Calu3 (cell line): ENCODE results near the gene BID. TPM values are rescaled to one million over a fixed set of nuclear protein-coding genes. Genes with fewer than 3 reads are reported as not detected.

ENCODE experiments used
- BruUV-seq: library from RNA; stranded (reverse); fragments of 400-500 nt; replicated peaks from 2 replicates; lab custom pipeline; 2021; lab: Mats Ljungman, UMichigan
- CTCF ChIA-PET: fragments of 300-600 bp; sonication (Branson Sonifier 250); formaldehyde crosslinking; loops from one replicate; lab custom pipeline; 2022; ENCODE audit warnings: antibody characterized with exemption; lab: Charles Lee
- DNase-seq: peaks from one replicate; pipeline ENCODE4 v3.0.0; 2022
- H3K27ac Mint-ChIP-seq: one replicate; pipeline ENCODE4 v1.8.0; 2022; ENCODE audit warnings: mixed read lengths; ENCODE audit not compliant: unreplicated experiment
- H3K27me3 Mint-ChIP-seq: one replicate; pipeline ENCODE4 v1.8.0; 2022; ENCODE audit warnings: mixed read lengths; ENCODE audit not compliant: unreplicated experiment
- H3K36me3 Mint-ChIP-seq: one replicate; pipeline ENCODE4 v1.8.0; 2022; ENCODE audit warnings: mild to moderate bottlenecking, moderate library complexity, mixed read lengths; ENCODE audit not compliant: insufficient read depth, unreplicated experiment
- H3K4me1 Mint-ChIP-seq: one replicate; pipeline ENCODE4 v1.8.0; 2022; ENCODE audit warnings: mild to moderate bottlenecking, low read depth, mixed read lengths; ENCODE audit not compliant: unreplicated experiment
- H3K4me3 Mint-ChIP-seq: one replicate; pipeline ENCODE4 v1.8.0; 2022; ENCODE audit warnings: mild to moderate bottlenecking, low read depth, moderate library complexity, mixed read lengths; ENCODE audit not compliant: unreplicated experiment
- H3K9me3 Mint-ChIP-seq: one replicate; pipeline ENCODE4 v1.8.0; 2022; ENCODE audit warnings: low read depth, mixed read lengths; ENCODE audit not compliant: unreplicated experiment
- intact Hi-C: fragments of 100-400 bp; cut with micrococcal nuclease; formaldehyde crosslinking; loops from one replicate; pipeline ENCODE4 v1.10.0; 2022; ENCODE audit not compliant: unreplicated experiment
- total RNA-seq: library from RNA; stranded (reverse); gene quantifications from 2 replicates; pipeline ENCODE4 v1.2.3, GENCODE V29; 2022
- TF ChIP-seq, protein P1 (sequence below): fragments of 200-600 bp; IDR thresholded peaks from one replicate; pipeline ENCODE4 v1.8.0; 2022; ENCODE audit warnings: antibody characterized with exemption; ENCODE audit not compliant: unreplicated experiment

BID gene
- total RNA-seq, 1 experiment from 2014 or later: 99.3 TPM

GRCh38 chr22:17707526-17707925 lies 66.7 kb downstream of the BID start:
- no peak for DNase-seq
- CTCF ChIA-PET: no interaction called here
- Mint-ChIP-seq H3K4me1 (peaks cover 13% of the 10 kb centered on the region), H3K27ac (no peak overlapping the region), H3K36me3 (peaks cover 11% of the 10 kb centered on the region), H3K27me3 (no peaks in the 10 kb centered on the region), H3K4me3 (no peak overlapping the region), H3K9me3 (no peaks in the 10 kb centered on the region)
- BruUV-seq: no TSS peak
- TF ChIP-seq, protein P1, sequence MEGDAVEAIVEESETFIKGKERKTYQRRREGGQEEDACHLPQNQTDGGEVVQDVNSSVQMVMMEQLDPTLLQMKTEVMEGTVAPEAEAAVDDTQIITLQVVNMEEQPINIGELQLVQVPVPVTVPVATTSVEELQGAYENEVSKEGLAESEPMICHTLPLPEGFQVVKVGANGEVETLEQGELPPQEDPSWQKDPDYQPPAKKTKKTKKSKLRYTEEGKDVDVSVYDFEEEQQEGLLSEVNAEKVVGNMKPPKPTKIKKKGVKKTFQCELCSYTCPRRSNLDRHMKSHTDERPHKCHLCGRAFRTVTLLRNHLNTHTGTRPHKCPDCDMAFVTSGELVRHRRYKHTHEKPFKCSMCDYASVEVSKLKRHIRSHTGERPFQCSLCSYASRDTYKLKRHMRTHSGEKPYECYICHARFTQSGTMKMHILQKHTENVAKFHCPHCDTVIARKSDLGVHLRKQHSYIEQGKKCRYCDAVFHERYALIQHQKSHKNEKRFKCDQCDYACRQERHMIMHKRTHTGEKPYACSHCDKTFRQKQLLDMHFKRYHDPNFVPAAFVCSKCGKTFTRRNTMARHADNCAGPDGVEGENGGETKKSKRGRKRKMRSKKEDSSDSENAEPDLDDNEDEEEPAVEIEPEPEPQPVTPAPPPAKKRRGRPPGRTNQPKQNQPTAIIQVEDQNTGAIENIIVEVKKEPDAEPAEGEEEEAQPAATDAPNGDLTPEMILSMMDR: no peak
- intact Hi-C loops: loop anchor here (10.0 kb wide), 1 partner anchor 153 kb away; no protein-coding TSS in a partner anchor

- Mint-ChIP-seq H3K36me3 (peaks cover 11% of the 10 kb centered on the region), H3K4me3 (peak overlapping the region; percentile 54), H3K4me1 (peaks cover 13% of the 10 kb centered on the region), H3K27ac (peak overlapping the region; percentile 96), H3K9me3 (no peaks in the 10 kb centered on the region), H3K27me3 (no peaks in the 10 kb centered on the region)
- DNase-seq: no peak
- TF ChIP-seq, protein P1: no peak
- TSS peak; percentile 66 for BruUV-seq
- intact Hi-C loops: loop anchor here (10.0 kb wide), 1 partner anchor 152 kb away; no protein-coding TSS in a partner anchor
- CTCF ChIA-PET: interaction anchor here (0.6 to 0.7 kb wide), 2 partner anchors 15 to 212 kb away, joined by 4 read pairs; no protein-coding TSS in a partner anchor
Observed at GRCh38 chr22:17706947-17707346, 67.3 kb downstream of the BID start.

DNA sequence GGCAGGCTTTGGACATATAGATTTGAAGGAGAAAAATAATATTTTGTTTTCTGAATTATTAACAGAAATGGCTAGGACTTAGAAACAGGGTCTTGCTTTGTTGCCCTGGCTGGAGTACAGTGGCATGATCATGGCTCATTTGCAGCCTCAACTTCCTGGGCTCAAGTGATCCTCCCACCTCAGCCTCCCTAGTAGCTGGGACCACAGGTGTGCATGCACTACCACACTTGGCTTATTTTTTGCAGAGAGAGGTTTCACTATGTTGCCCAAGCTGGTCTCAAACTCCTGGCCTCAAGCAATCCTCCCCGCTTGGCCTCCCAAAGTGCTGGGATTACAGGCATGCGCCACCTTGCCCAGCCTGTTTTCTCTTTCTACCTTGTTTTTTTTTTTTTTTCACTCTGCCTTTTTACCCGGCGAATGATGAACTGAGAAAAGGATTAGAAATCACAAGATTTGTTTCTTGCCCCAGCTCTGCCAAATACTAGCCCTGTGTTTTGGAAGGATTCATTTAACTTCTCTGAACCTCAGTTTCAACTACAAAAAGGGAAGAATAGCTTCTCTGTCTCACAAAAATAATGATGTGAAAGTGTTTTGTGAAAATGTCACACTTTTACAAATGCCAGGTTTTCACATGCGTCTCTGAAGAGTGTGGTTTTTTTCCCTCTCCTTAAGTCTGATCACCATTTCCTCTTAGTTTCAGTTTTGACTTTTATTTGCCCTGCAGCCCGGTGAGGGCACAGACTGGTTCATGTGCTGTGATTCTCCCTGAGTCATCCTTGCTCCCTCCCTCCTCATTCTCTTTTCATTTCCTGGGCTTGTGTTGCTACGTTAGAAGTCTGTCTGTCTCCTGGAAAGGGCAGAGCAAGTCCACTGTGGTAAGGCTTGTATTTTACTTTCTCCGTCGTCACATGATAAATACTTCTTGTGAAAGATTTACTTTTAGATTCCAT lies 68.0 kb downstream of the BID start:
- DNase-seq: peak; percentile 69
- intact Hi-C loops: loop anchor here (10.0 kb wide), 1 partner anchor 151 kb away; no protein-coding TSS in a partner anchor
- TF ChIP-seq, protein P1: no peak
- Mint-ChIP-seq H3K4me3 (peak overlapping the region; percentile 54), H3K27ac (peak overlapping the region; percentile 96), H3K36me3 (peaks cover 11% of the 10 kb centered on the region), H3K27me3 (no peaks in the 10 kb centered on the region), H3K4me1 (peaks cover 13% of the 10 kb centered on the region), H3K9me3 (no peaks in the 10 kb centered on the region)
- no TSS peak for BruUV-seq
- CTCF ChIA-PET: interaction anchor here (0.6 to 1.7 kb wide), 4 partner anchors 14 to 351 kb away, joined by 4 to 12 read pairs (median 4); no protein-coding TSS in a partner anchor

GRCh38 chr22:17705546-17705945 lies 68.7 kb downstream of the BID start:
- Mint-ChIP-seq H3K36me3 (peaks cover 11% of the 10 kb centered on the region), H3K4me3 (no peak overlapping the region), H3K4me1 (peaks cover 13% of the 10 kb centered on the region), H3K27me3 (no peaks in the 10 kb centered on the region), H3K9me3 (no peaks in the 10 kb centered on the region), H3K27ac (peak overlapping the region; percentile 96)
- intact Hi-C loops: loop anchor here (10.0 kb wide), 1 partner anchor 151 kb away; no protein-coding TSS in a partner anchor
- CTCF ChIA-PET: interaction anchor here (0.6 to 1.7 kb wide), 2 partner anchors 147 to 351 kb away, joined by 4 to 12 read pairs; no protein-coding TSS in a partner anchor
- TF ChIP-seq, protein P1: no peak
- DNase-seq: no peak
- BruUV-seq: no TSS peak
